Upper lobe of right lung (tissue), 1 donor: ENCODE results near the gene CDCA7. TPM values are rescaled to one million over a fixed set of nuclear protein-coding genes. Genes with fewer than 3 reads are reported as not detected.
A peak's percentile ranks its signal among the peaks of the same experiment; 100 is the strongest.

Source experiments
- ATAC-seq: fragments of 200-7000 bp; cut with Tn5 transposase; one replicate; pipeline ENCODE4 v1.9.1; 2020; ENCODE audit warnings: mild to moderate bottlenecking, moderate library complexity
- DNase-seq: peaks from one replicate; pipeline ENCODE4 v3.0.0-alpha.2; 2020
- H3K27ac ChIP-seq: fragments of 200-600 bp; one replicate; pipeline ENCODE4 v1.8.0; 2022
- H3K27me3 ChIP-seq: fragments of 200-600 bp; one replicate; pipeline ENCODE4 v1.8.0; 2022; ENCODE audit warnings: mild to moderate bottlenecking
- H3K36me3 ChIP-seq: fragments of 200-600 bp; one replicate; pipeline ENCODE4 v1.8.0; 2022
- H3K4me1 ChIP-seq: fragments of 200-600 bp; one replicate; pipeline ENCODE4 v1.8.0; 2022
- H3K4me3 ChIP-seq: fragments of 200-600 bp; one replicate; pipeline ENCODE4 v1.8.0; 2022; ENCODE audit warnings: mild to moderate bottlenecking
- H3K9me3 ChIP-seq: fragments of 200-600 bp; one replicate; pipeline ENCODE4 v1.8.0; 2022
- CTCF ChIP-seq: fragments of 200-600 bp; IDR thresholded peaks from one replicate; pipeline ENCODE4 v1.8.0; 2022; ENCODE audit warnings: antibody characterized with exemption
- intact Hi-C: fragments of 100-400 bp; cut with DNase I; formaldehyde crosslinking; loops from one replicate; pipeline ENCODE4 v1.11.0; 2022
- total RNA-seq: library from RNA; stranded (reverse); fragmentation: NEBNext Ultra II Directional; extraction: Animal tissue kit (Norgen Biotek cat#: 25700); gene quantifications from one replicate; pipeline ENCODE4 v1.2.1, GENCODE V29; 2021
- donor health status: DM: no; HTN: yes; CAD: no; lungs with severe emphysema.

CDCA7 gene
- total RNA-seq, 1 donor from 2014 or later = 4.1 TPM

DNA sequence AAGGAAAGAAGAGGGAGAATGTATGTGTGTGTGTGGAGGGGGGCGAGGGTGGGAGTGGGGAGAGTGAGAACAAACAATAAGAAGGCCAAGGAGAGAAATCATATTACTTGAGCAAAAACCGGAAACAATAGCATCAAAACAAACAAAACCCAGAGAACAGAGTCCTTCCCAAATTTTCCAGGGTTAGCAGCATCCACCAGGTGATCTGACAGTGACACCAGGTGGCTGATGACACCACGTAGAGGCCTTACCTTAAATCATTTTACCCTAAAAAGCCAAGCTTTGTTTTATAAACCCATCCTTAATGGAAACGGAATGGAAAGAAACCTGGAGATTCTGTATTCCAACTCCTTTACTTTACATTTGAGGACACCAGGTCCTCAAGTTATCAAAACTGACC lies 42.9 kb downstream of the CDCA7 start:
- TF ChIP-seq CTCF = no peak
- Histone ChIP-seq H3K36me3 (no peaks in the 10 kb centered on the region), H3K4me1 (no peaks in the 10 kb centered on the region), H3K4me3 (no peak overlapping the region), H3K9me3 (no peaks in the 10 kb centered on the region), H3K27ac (no peak overlapping the region), H3K27me3 (peaks cover 67% of the 10 kb centered on the region)
- intact Hi-C loops = no loop called here
- ATAC-seq (no peak), DNase-seq (no peak)

- intact Hi-C loops = no loop called here
- no peaks in the 10 kb centered on the region for H3K4me1 ChIP-seq
- DNase-seq (no peak), ATAC-seq (no peak)
- no peak for TF ChIP-seq CTCF
- no peak overlapping the region for H3K27ac ChIP-seq
- no peaks in the 10 kb centered on the region for H3K9me3 ChIP-seq
- no peak overlapping the region for H3K4me3 ChIP-seq
- H3K36me3 ChIP-seq = no peaks in the 10 kb centered on the region
- H3K27me3 ChIP-seq = peaks cover 74% of the 10 kb centered on the region
Observed at GRCh38 chr2:173399229-173399628, 44.6 kb downstream of the CDCA7 start.

DNA sequence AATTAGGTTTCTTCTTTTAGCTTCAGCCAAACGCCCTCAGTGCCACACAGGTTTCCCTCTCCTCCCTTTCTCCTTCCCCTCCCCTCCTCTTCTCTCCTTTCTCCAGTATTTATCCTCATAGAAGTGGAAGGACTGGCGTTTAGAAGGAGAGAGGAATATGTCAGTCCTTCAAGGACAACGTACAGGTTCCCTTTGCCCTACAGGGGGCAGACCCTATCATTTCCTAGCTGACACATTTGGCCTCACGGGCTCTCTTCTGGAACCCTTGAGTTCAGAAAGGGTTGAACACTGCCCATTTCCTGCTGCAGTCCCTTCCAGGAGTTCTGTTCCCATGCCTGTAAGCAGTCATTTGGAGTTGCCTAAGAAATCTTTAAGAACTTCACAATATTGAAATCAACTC lies 46.1 kb downstream of the CDCA7 start:
- no peak overlapping the region for H3K27ac ChIP-seq
- H3K4me3 ChIP-seq = no peak overlapping the region
- intact Hi-C loops = no loop called here
- H3K4me1 ChIP-seq = no peaks in the 10 kb centered on the region
- no peaks in the 10 kb centered on the region for H3K9me3 ChIP-seq
- TF ChIP-seq CTCF = no peak
- no peaks in the 10 kb centered on the region for H3K36me3 ChIP-seq
- ATAC-seq (no peak), DNase-seq (no peak)
- peaks cover 65% of the 10 kb centered on the region for H3K27me3 ChIP-seq

DNA sequence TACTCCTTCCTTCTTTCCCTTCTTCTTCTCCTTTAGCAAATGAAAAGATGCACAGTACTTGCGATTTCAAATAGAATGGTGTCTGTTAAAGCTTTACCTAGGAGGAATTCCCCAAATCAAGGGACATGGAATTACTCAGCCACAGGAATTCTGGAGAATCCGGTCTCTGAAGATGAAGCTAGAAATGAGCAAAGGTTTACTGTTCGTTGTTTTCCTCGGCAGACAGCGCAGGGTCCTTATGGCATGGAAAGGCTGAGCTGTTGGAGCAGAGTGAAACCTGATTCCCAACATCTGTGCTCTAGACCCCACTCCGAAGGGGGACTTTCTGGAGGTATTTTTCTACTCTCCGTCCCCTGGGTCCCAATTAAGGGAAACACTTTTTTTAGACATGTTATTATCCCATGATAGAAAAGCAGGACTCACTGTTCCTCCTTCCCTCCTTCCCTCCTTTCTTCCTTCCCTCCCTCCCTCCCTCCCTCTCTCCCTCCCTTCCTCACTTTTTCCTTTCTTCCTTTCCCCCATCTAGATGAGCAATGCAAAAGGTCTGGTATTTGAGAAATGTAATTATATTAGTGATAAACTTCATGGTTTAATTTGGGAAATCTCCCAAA lies 47.1 kb downstream of the CDCA7 start:
- H3K36me3 ChIP-seq = no peaks in the 10 kb centered on the region
- no peak for DNase-seq
- TF ChIP-seq CTCF = no peak
- intact Hi-C loops = no loop called here
- H3K27ac ChIP-seq = no peak overlapping the region
- peaks cover 60% of the 10 kb centered on the region for H3K27me3 ChIP-seq
- ATAC-seq = no peak
- H3K4me3 ChIP-seq = no peak overlapping the region
- H3K4me1 ChIP-seq = no peaks in the 10 kb centered on the region
- no peaks in the 10 kb centered on the region for H3K9me3 ChIP-seq

DNA sequence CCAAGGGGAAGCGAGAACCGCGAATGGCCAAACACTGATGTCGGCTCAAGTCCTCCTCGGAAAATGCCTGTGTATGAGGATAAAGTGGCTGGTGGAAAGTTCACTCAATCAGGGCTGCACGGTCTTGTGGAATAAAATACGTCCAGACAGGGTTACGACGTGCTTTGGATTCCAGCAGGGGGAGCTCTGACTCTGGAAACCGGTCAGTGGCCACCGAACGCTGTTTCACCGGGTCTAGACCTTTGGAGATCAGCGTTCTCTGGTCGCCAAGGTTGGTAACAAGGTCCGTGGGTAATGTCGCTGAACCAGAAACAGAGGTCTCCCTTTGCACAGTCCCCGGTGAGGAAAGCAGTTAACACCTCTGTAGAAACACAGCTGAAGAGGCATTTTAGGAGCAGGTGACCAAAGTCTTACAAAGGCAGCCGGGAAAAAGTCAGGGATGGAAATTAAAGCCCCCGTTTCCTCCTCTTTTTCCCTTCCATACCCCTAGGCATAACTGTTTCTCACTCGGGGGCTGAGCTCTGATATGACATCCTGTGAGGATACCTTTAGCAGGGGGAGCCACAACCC lies 47.8 kb downstream of the CDCA7 start:
- Histone ChIP-seq H3K27ac (no peak overlapping the region), H3K4me1 (no peaks in the 10 kb centered on the region), H3K9me3 (no peaks in the 10 kb centered on the region), H3K27me3 (peaks cover 55% of the 10 kb centered on the region), H3K36me3 (no peaks in the 10 kb centered on the region), H3K4me3 (no peak overlapping the region)
- peak; percentile 97 for ATAC-seq
- TF ChIP-seq CTCF = peak; percentile 78
- peak; percentile 82 for DNase-seq
- intact Hi-C loops = no loop called here
